ENCODE results near the gene IFITM5. TPM values are rescaled to one million over a fixed set of nuclear protein-coding genes. Genes with fewer than 3 reads are reported as not detected.
"Not testable (repeated sequence)": the region's sequence is repeated elsewhere in the genome, so short reads cannot be mapped to it uniquely, and the experiment has no call there.

The IFITM5 gene
- polyA plus RNA-seq, 1 donor from 2014 or later = not detected

DNA sequence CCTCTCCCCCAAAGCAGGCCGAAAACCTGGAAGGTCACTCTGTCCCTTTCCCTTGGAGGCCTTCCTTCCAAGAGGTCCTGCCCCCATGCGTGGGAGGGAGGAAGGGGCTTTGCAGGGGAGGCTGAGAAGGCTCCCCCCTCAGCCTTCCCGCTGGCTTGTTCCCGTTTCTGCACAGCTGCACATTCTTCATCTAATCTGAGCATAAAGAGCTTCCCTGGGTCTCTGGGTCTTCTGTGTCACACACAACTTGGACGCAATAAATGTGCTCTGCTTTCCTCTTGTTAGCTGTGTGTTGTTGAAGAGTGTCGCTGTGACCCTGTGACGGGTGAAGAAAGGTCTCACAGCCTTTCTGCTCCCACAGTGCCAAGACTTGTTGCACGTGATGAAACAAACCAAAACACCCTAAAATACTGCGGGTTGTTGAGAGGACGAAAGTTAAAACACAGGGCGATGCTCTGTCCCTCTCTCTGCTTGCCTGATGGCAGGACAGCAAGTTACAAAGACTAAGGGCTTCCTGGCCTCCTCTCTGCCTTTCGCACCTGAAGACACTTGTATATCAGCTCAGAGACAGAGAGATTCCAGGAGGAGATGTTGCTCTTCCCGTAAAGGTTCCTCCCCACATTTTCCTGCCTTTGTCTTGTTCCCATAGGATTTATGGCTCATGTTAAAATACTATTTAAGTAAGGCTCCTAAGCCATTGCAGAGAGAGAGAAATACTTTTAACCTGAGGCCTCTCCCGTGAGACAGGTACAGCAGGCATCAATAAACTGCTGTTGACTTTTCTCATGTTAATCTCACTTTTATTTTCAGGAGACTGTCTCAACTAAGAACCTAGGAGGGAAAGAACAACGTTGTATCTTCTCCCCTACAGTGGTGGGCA lies 36.7 kb upstream of the IFITM5 start:
- H3K36me3 ChIP-seq (ENCODE audit: insufficient read depth, low read length) = no peaks in the 10 kb centered on the region
- H3K4me2 ChIP-seq (ENCODE audit: low read length) = no peak overlapping the region
- H4K20me1 ChIP-seq (ENCODE audit: insufficient read depth) = no peaks in the 10 kb centered on the region
- no peaks in the 10 kb centered on the region for H3K79me2 ChIP-seq (replicated peaks; ENCODE audit: insufficient read depth, low read length)
- no peaks in the 10 kb centered on the region for H3K27me3 ChIP-seq (ENCODE audit: insufficient read depth, low read depth, low read length)
- no peak overlapping the region for H3K27ac ChIP-seq (ENCODE audit: low read length)
- no peaks in the 10 kb centered on the region for H3K9me2 ChIP-seq (ENCODE audit: insufficient read depth, low read length)
- no peak overlapping the region for H3K4me3 ChIP-seq (ENCODE audit: low read length)
- no peaks in the 10 kb centered on the region for H3K9me3 ChIP-seq (ENCODE audit: low read length)
- no peaks in the 10 kb centered on the region for H3F3A ChIP-seq (ENCODE audit: insufficient read depth, low read length, poor library complexity, severe bottlenecking)
- no peak overlapping the region for H2AFZ ChIP-seq (ENCODE audit: low read depth, low read length)
- no peak overlapping the region for H3K9ac ChIP-seq (ENCODE audit: low read length)
- TF ChIP-seq EP300 (conservative IDR thresholded peaks at IDR 0.05; ENCODE audit: poor library complexity, severe bottlenecking) (no peak), TAF1 (IDR thresholded peaks at IDR 0.05; ENCODE audit: low read depth) (no peak), SMC3 (conservative IDR thresholded peaks at IDR 0.05; ENCODE audit: poor library complexity) (no peak), MXI1 (conservative IDR thresholded peaks at IDR 0.05; ENCODE audit: poor library complexity, severe bottlenecking) (no peak), RAD21 (conservative IDR thresholded peaks at IDR 0.05) (no peak), POLR2AphosphoS5 (IDR thresholded peaks at IDR 0.05) (no peak), EZH2 (IDR thresholded peaks at IDR 0.05; ENCODE audit: borderline replicate concordance, insufficient read depth, low read length, poor library complexity, severe bottlenecking) (no peak)
- TF ChIP-seq, protein P1, sequence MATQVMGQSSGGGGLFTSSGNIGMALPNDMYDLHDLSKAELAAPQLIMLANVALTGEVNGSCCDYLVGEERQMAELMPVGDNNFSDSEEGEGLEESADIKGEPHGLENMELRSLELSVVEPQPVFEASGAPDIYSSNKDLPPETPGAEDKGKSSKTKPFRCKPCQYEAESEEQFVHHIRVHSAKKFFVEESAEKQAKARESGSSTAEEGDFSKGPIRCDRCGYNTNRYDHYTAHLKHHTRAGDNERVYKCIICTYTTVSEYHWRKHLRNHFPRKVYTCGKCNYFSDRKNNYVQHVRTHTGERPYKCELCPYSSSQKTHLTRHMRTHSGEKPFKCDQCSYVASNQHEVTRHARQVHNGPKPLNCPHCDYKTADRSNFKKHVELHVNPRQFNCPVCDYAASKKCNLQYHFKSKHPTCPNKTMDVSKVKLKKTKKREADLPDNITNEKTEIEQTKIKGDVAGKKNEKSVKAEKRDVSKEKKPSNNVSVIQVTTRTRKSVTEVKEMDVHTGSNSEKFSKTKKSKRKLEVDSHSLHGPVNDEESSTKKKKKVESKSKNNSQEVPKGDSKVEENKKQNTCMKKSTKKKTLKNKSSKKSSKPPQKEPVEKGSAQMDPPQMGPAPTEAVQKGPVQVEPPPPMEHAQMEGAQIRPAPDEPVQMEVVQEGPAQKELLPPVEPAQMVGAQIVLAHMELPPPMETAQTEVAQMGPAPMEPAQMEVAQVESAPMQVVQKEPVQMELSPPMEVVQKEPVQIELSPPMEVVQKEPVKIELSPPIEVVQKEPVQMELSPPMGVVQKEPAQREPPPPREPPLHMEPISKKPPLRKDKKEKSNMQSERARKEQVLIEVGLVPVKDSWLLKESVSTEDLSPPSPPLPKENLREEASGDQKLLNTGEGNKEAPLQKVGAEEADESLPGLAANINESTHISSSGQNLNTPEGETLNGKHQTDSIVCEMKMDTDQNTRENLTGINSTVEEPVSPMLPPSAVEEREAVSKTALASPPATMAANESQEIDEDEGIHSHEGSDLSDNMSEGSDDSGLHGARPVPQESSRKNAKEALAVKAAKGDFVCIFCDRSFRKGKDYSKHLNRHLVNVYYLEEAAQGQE (IDR thresholded peaks at IDR 0.05; ENCODE audit: borderline replicate concordance) = no peak
- TF ChIP-seq, protein P2, sequence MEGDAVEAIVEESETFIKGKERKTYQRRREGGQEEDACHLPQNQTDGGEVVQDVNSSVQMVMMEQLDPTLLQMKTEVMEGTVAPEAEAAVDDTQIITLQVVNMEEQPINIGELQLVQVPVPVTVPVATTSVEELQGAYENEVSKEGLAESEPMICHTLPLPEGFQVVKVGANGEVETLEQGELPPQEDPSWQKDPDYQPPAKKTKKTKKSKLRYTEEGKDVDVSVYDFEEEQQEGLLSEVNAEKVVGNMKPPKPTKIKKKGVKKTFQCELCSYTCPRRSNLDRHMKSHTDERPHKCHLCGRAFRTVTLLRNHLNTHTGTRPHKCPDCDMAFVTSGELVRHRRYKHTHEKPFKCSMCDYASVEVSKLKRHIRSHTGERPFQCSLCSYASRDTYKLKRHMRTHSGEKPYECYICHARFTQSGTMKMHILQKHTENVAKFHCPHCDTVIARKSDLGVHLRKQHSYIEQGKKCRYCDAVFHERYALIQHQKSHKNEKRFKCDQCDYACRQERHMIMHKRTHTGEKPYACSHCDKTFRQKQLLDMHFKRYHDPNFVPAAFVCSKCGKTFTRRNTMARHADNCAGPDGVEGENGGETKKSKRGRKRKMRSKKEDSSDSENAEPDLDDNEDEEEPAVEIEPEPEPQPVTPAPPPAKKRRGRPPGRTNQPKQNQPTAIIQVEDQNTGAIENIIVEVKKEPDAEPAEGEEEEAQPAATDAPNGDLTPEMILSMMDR (IDR thresholded peaks at IDR 0.05; ENCODE audit: poor library complexity, severe bottlenecking) = no peak

DNA sequence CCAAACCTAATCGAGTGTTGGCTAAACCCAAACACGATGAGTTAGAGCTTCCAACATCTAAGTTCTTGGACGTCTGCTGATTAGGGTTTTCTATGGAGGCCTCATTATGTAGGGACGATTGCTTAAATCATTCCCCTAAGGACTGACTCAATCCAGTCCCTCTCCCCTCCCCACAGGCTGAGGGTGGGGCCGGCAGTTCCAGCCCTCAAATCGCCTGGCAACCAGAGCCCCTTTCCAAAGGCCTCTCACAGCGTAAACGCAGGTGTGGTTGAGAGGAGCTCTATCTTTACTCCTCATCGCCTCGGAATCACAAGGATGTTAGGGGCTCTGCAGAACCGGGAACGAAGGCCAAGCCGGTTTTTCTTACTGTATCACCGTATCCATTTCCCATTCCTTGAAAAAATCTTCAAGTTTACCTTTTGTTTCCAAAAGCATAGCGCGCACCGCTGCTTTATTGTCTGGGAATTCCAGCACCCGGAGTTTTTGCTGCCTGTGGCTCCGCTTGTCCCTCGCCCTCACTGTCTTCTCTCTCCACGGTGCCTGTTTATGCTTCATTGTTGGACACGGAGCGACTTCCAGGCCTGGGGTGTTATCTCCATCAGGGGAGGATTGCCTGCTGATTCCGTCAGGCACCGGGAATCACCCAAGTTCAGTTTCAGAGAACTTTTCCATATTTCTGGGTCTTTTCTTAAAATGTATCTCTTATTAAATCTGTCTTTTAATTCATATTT lies 35.1 kb upstream of the IFITM5 start:
- no peaks in the 10 kb centered on the region for H3K79me2 ChIP-seq (replicated peaks; ENCODE audit: insufficient read depth, low read length)
- H3K4me3 ChIP-seq (ENCODE audit: low read length) = no peak overlapping the region
- H3K27ac ChIP-seq (ENCODE audit: low read length) = no peak overlapping the region
- no peak overlapping the region for H2AFZ ChIP-seq (ENCODE audit: low read depth, low read length)
- TF ChIP-seq TAF1 (IDR thresholded peaks at IDR 0.05; ENCODE audit: low read depth) = no peak
- no peaks in the 10 kb centered on the region for H4K20me1 ChIP-seq (ENCODE audit: insufficient read depth)
- no peaks in the 10 kb centered on the region for H3K9me3 ChIP-seq (ENCODE audit: low read length)
- no peaks in the 10 kb centered on the region for H3K27me3 ChIP-seq (ENCODE audit: insufficient read depth, low read depth, low read length)
- H3K4me2 ChIP-seq (ENCODE audit: low read length) = no peak overlapping the region
- H3F3A ChIP-seq (ENCODE audit: insufficient read depth, low read length, poor library complexity, severe bottlenecking) = no peaks in the 10 kb centered on the region
- no peaks in the 10 kb centered on the region for H3K36me3 ChIP-seq (ENCODE audit: insufficient read depth, low read length)
- H3K9me2 ChIP-seq (ENCODE audit: insufficient read depth, low read length) = no peaks in the 10 kb centered on the region
- no peak overlapping the region for H3K9ac ChIP-seq (ENCODE audit: low read length)

DNA sequence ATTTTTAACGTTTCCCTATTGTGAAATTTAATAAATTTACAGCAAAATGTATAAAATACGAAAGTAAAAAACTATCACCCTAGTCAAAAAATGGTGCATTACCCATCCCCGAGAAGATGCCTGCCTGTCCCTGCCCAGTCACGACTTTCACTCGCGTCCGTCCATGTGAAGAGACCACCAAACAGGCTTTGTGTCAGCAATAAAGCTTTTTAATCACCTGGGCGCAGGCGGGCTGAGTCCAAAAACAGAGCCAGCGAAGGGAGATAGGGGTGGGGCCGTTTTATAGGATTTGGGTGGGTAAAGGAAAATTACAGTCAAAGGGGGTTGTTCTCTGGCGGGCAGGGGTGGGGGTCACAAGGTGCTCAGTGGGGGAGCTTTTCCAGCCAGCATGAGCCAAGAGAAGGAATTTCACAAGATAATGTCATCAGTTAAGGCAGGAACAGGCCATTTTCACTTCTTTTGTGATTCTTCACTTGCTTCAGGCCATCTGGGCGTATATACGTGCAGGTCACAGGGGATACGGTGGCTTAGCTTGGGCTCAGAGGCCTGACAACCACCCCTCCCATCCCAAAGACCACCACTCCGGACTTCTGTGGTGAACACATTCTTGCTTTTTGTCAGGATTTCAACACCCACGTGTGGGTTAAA lies 34.4 kb upstream of the IFITM5 start:
- not testable (repeated sequence) for H4K20me1 ChIP-seq (ENCODE audit: insufficient read depth); H3K4me3 ChIP-seq (ENCODE audit: low read length); H3K27me3 ChIP-seq (ENCODE audit: insufficient read depth, low read depth, low read length); H3K27ac ChIP-seq (ENCODE audit: low read length); H3K79me2 ChIP-seq (replicated peaks; ENCODE audit: insufficient read depth, low read length); H3K4me2 ChIP-seq (ENCODE audit: low read length); H3K36me3 ChIP-seq (ENCODE audit: insufficient read depth, low read length); H3K9me3 ChIP-seq (ENCODE audit: low read length); H3F3A ChIP-seq (ENCODE audit: insufficient read depth, low read length, poor library complexity, severe bottlenecking); H2AFZ ChIP-seq (ENCODE audit: low read depth, low read length); H3K9me2 ChIP-seq (ENCODE audit: insufficient read depth, low read length); H3K9ac ChIP-seq (ENCODE audit: low read length)
